ENCODE data around the gene ZNF217. TPM values are rescaled to one million over a fixed set of nuclear protein-coding genes. Genes with fewer than 3 reads are reported as not detected.

ZNF217 gene
- total and polyA plus RNA-seq, 2 of the 8 experiments (the other 6 are each of a cell fraction or from before 2014, with no cell fraction given) = 15.3 to 87.9 TPM

DNA sequence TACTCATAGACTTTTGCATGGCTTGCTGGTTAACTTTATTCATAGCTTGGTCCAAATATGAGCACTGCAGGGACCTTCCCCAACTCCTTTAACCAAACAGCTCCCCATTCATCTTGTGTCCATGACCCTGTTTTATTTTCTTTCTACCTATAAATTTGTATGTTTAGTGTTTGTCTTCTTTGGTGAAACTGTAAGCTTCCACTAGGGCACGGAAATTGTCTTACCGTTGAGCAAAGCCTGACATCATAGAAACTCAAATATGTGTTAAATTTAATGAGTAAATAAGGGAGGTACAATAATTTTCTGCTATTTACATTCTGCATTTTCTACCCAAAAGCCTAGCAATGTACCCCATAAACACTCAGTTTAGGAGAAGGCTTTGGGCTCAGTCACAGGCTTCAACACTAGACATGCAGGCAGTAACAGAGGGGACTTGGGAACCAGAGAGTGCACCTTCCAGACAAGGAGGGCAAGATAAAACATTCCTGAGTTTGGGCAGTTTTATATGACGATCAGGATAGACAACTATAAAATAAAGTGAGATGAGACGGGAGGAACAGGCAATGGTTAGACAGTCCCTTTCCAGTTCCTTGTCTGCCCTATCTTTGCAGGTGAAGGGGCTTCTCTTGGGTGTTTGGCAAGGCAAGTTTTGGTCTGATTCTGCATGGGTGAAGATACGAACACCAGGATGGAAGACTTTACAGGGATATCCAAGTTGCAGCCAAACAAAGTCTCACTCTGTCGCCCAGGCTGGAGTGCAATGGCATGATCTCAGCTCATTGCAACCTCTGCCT, 46.2 kb upstream of the ZNF217 start:
- Histone ChIP-seq H2BK5ac (ENCODE audit: low read depth, low read length) (no peak overlapping the region), H4K20me1 (replicated peaks in 1 of 2; ENCODE audit: control insufficient read depth in 1 of 2, insufficient read depth in 2 of 2, low read length in 2 of 2) (no peaks in the 10 kb centered on the region), H2BK20ac (ENCODE audit: low read length) (no peak overlapping the region), H3K23me2 (ENCODE audit: low read depth, low read length) (no peaks in the 10 kb centered on the region), H3K23ac (ENCODE audit: insufficient read length) (no peak overlapping the region), H3K4me1 (replicated peaks in 1 of 4; ENCODE audit: control insufficient read depth in 3 of 4, insufficient read depth in 4 of 4, low read length in 3 of 4) (peaks cover 0 to 4% (median 0%) of the 10 kb centered on the region in 4 experiments; a peak in 3 of 7 replicates), H3K79me1 (ENCODE audit: low read depth, low read length) (no peaks in the 10 kb centered on the region), H2AFZ (ENCODE audit: low read length) (0 out of 2 replicates have a peak overlapping the region, but pooled peaks have one; percentile 30), H3K14ac (ENCODE audit: insufficient read length) (no peak overlapping the region), H4K91ac (replicated peaks; ENCODE audit: insufficient read length, low read length) (no peak overlapping the region), H4K5ac (ENCODE audit: insufficient read length, low read depth, low read length) (no peak overlapping the region), H3K18ac (ENCODE audit: extremely low read depth, low read length) (no peak overlapping the region), H3K9ac (replicated peaks in 1 of 4; ENCODE audit: extremely low read depth in 1 of 4, low read depth in 3 of 4, low read length in 3 of 4) (no peak overlapping the region), H4K8ac (ENCODE audit: extremely low read depth, insufficient read depth, low read length) (no peak overlapping the region), H3K56ac (replicated peaks; ENCODE audit: insufficient read length, low read depth, low read length) (no peak overlapping the region), H2BK15ac (ENCODE audit: low read length) (no peak overlapping the region), H3K9me3 (ENCODE audit: insufficient read depth in 2 of 2, low read depth in 1 of 2, low read length in 1 of 2) (no peaks in the 10 kb centered on the region), H3K4ac (replicated peaks; ENCODE audit: insufficient read length, low read depth, low read length) (no peak overlapping the region), H3K36me3 (ENCODE audit: control insufficient read depth in 2 of 4, insufficient read depth in 4 of 4, low read length in 3 of 4) (no peaks in the 10 kb centered on the region), H2BK12ac (ENCODE audit: low read depth, low read length) (no peak overlapping the region), H3K27ac (ENCODE audit: low read depth, low read length) (no peak overlapping the region), H3K79me2 (ENCODE audit: control insufficient read depth in 1 of 2, insufficient read depth in 2 of 2, low read length in 2 of 2) (no peaks in the 10 kb centered on the region), H2AK5ac (ENCODE audit: low read depth, low read length) (no peak overlapping the region), H3K4me3 (ENCODE audit: extremely low read depth in 1 of 4, insufficient read depth in 2 of 4, low read depth in 3 of 4, low read length in 4 of 4) (no peak overlapping the region), H3K4me2 (ENCODE audit: insufficient read depth in 1 of 2, low read depth in 2 of 2, low read length in 2 of 2) (no peak overlapping the region), H3K27me3 (replicated peaks in 1 of 4; ENCODE audit: control insufficient read depth in 3 of 4, extremely low read depth in 1 of 4, insufficient read depth in 3 of 4, low read length in 3 of 4) (no peaks in the 10 kb centered on the region), H2BK120ac (replicated peaks; ENCODE audit: low read depth, low read length) (no peak overlapping the region)
- FAIRE-seq = no peak
- TF ChIP-seq ZNF274 (IDR thresholded peaks at IDR 0.05; ENCODE audit: borderline replicate concordance, extremely low read depth, low read length) (no peak), SAP30 (IDR thresholded peaks at IDR 0.05; ENCODE audit: insufficient read depth, insufficient replicate concordance, low read length) (no peak), YY1 (IDR thresholded peaks at IDR 0.05; ENCODE audit: low read depth, low read length) (no peak), BACH1 (IDR thresholded peaks at IDR 0.05; ENCODE audit: low read length) (no peak), GTF2F1 (IDR thresholded peaks at IDR 0.05; ENCODE audit: borderline replicate concordance, low read depth, low read length) (no peak), NRF1 (IDR thresholded peaks at IDR 0.05; ENCODE audit: low read depth, low read length) (no peak), TAF7 (optimal IDR thresholded peaks at IDR 0.05; ENCODE audit: borderline replicate concordance, low read depth, low read length) (no peak), SUZ12 (IDR thresholded peaks at IDR 0.05; ENCODE audit: low read length) (no peak), CEBPB (IDR thresholded peaks at IDR 0.05; ENCODE audit: low read depth, low read length) (no peak)
- POLR2A ChIA-PET (ENCODE audit: partially characterized antibody) = interaction anchor here (1.2 kb wide), 1 partner anchor 16 kb away, joined by 3 read pairs; no protein-coding TSS in a partner anchor
- CTCF ChIA-PET (ENCODE audit: partially characterized antibody) = interaction anchor here (0.6 to 1.2 kb wide), 3 partner anchors 13 to 320 kb away, joined by 3 to 4 read pairs (median 3); no protein-coding TSS in a partner anchor
- no peak for DNase-seq (ENCODE audit: low read depth in 1 of 2, low spot score in 2 of 2)
- WGBS, 2 experiments (ENCODE audit: extremely low coverage in 1 of 2, insufficient coverage in 1 of 2, insufficient read length in 1 of 2, insufficient replicate concordance in 2 of 2, low coverage in 1 of 2, low lambda C conversion rate in 2 of 2, missing lambda C conversion rate in 1 of 2) = 91% methylated on average over 6 of the region's 6 CpGs; no CpG with 5 or more reads in 1 of the 2 experiments

Data from H1 (cell line).